CD8-positive, alpha-beta memory T cell (primary cell): ENCODE measurements around the gene HLCS. TPM values are rescaled to one million over a fixed set of nuclear protein-coding genes. Genes with fewer than 3 reads are reported as not detected.

Experiments used
- CTCF ChIA-PET: fragments of 350-600 bp; sonication (Branson Sonifier 250); formaldehyde crosslinking; loops from one replicate; lab custom pipeline; 2021; ENCODE audit warnings: antibody characterized with exemption; lab: Charles Lee
- POLR2A ChIA-PET: fragments of 350-600 bp; sonication (Branson Sonifier 250); formaldehyde crosslinking; loops from one replicate; lab custom pipeline; 2021; ENCODE audit warnings: antibody characterized with exemption; lab: Charles Lee
- DNase-seq, 5 donors: peaks; one replicate each; pipeline versions ENCODE4 v3.0.0 to v3.0.0-alpha.2; 2020 to 2022; ENCODE audit warnings: mixed read lengths in 1 of 5
- H3K27ac ChIP-seq: one replicate; pipeline ENCODE4 v1.7.0; 2013; ENCODE audit warnings: low read depth, mild to moderate bottlenecking, low read length, moderate library complexity
- H3K27me3 ChIP-seq: 2 replicates; pipeline ENCODE4 v1.7.0; 2013; ENCODE audit warnings: low read length, mild to moderate bottlenecking; ENCODE audit not compliant: insufficient read depth, poor library complexity, severe bottlenecking
- H3K36me3 ChIP-seq: 2 replicates; pipeline ENCODE4 v1.7.0; 2013; ENCODE audit warnings: mild to moderate bottlenecking, low read length, moderate library complexity; ENCODE audit not compliant: insufficient read depth
- H3K4me1 ChIP-seq: 2 replicates; pipeline ENCODE4 v1.7.0; 2013; ENCODE audit warnings: mild to moderate bottlenecking, low read length, moderate library complexity; ENCODE audit not compliant: insufficient read depth
- H3K4me3 ChIP-seq: 2 replicates; pipeline ENCODE4 v1.7.0; 2013; ENCODE audit warnings: mild to moderate bottlenecking, low read length
- H3K9me3 ChIP-seq: 2 replicates; pipeline ENCODE4 v1.7.0; 2013; ENCODE audit warnings: mild to moderate bottlenecking, low read length
- H3K27ac Mint-ChIP-seq, 8 donors: one replicate each; pipeline ENCODE4 v1.8.0; 2020 to 2021; ENCODE audit warnings: mixed read lengths in 8 of 8, mild to moderate bottlenecking in 6 of 8, inconsistent platforms in 3 of 8, moderate library complexity in 3 of 8
- H3K27me3 Mint-ChIP-seq, 2 donors: one replicate each; pipeline ENCODE4 v1.8.0; 2020 to 2021; ENCODE audit warnings: mixed read lengths in 2 of 2, mild to moderate bottlenecking in 1 of 2, moderate library complexity in 1 of 2
- H3K36me3 Mint-ChIP-seq, 3 donors: one replicate each; pipeline ENCODE4 v1.8.0; 2020 to 2021; ENCODE audit warnings: mixed read lengths in 3 of 3, inconsistent platforms in 1 of 3, mild to moderate bottlenecking in 1 of 3
- H3K4me1 Mint-ChIP-seq, 3 donors: one replicate each; pipeline ENCODE4 v1.8.0; 2020 to 2021; ENCODE audit warnings: mixed read lengths in 3 of 3, inconsistent platforms in 1 of 3, mild to moderate bottlenecking in 1 of 3
- H3K4me3 Mint-ChIP-seq, 7 donors: one replicate each; pipeline ENCODE4 v1.8.0; 2020 to 2021; ENCODE audit warnings: mixed read lengths in 7 of 7, mild to moderate bottlenecking in 6 of 7, moderate library complexity in 4 of 7, inconsistent platforms in 2 of 7
- H3K9me3 Mint-ChIP-seq, 5 donors: one replicate each; pipeline ENCODE4 v1.8.0; 2020 to 2022; ENCODE audit warnings: mixed read lengths in 5 of 5, mild to moderate bottlenecking in 3 of 5, moderate library complexity in 2 of 5, inconsistent platforms in 1 of 5
- polyA plus RNA-seq: library from polyadenylated mRNA; unstranded; fragments of 300-500 nt; fragmentation: Illumina TruSeq; gene quantifications from one replicate; pipeline ENCODE4 v1.2.3, GENCODE V29; 2021
- total RNA-seq, 2 experiments: library from RNA; stranded (reverse); gene quantifications; one replicate each; pipeline ENCODE4 v1.2.3, GENCODE V29; 2021

The HLCS gene
- total and polyA plus RNA-seq, 3 experiments from 2014 or later: 12.7 to 14.7 (median 13.4) TPM

GRCh38 chr21:36909423-36909822, 57.0 kb downstream of the HLCS start:
- peaks cover 2 to 9% (median 8%) of the 10 kb centered on the region in 3 donors for H3K4me1 Mint-ChIP-seq
- H3K27ac Mint-ChIP-seq: no peak overlapping the region
- Histone ChIP-seq H3K27me3 (no peaks in the 10 kb centered on the region), H3K36me3 (no peaks in the 10 kb centered on the region), H3K9me3 (no peaks in the 10 kb centered on the region), H3K4me3 (no peak overlapping the region), H3K27ac (no peak overlapping the region), H3K4me1 (no peaks in the 10 kb centered on the region)
- H3K4me3 Mint-ChIP-seq: no peak overlapping the region
- CTCF ChIA-PET: no interaction called here
- no peaks in the 10 kb centered on the region for H3K9me3 Mint-ChIP-seq
- no peak for DNase-seq
- POLR2A ChIA-PET: no interaction called here
- H3K27me3 Mint-ChIP-seq: peaks cover 0 to 3% of the 10 kb centered on the region in 2 donors
- peaks cover 0 to 8% (median 3%) of the 10 kb centered on the region in 3 donors for H3K36me3 Mint-ChIP-seq

GRCh38 chr21:36908260-36908908, 58.1 kb downstream of the HLCS start:
- H3K4me1 Mint-ChIP-seq: peaks cover 1 to 9% (median 8%) of the 10 kb centered on the region in 3 donors
- peaks cover 0 to 8% (median 1%) of the 10 kb centered on the region in 3 donors for H3K36me3 Mint-ChIP-seq
- no peaks in the 10 kb centered on the region for H3K27me3 ChIP-seq
- no peaks in the 10 kb centered on the region for H3K27me3 Mint-ChIP-seq
- ChIA-PET POLR2A (no interaction called here), CTCF (no interaction called here)
- no peak overlapping the region for H3K27ac Mint-ChIP-seq
- no peaks in the 10 kb centered on the region for H3K9me3 Mint-ChIP-seq
- H3K4me1 ChIP-seq: no peaks in the 10 kb centered on the region
- H3K4me3 Mint-ChIP-seq: no peak overlapping the region
- no peak for DNase-seq
- H3K27ac ChIP-seq: no peak overlapping the region
- no peak overlapping the region for H3K4me3 ChIP-seq
- H3K9me3 ChIP-seq: no peaks in the 10 kb centered on the region
- no peaks in the 10 kb centered on the region for H3K36me3 ChIP-seq

DNA sequence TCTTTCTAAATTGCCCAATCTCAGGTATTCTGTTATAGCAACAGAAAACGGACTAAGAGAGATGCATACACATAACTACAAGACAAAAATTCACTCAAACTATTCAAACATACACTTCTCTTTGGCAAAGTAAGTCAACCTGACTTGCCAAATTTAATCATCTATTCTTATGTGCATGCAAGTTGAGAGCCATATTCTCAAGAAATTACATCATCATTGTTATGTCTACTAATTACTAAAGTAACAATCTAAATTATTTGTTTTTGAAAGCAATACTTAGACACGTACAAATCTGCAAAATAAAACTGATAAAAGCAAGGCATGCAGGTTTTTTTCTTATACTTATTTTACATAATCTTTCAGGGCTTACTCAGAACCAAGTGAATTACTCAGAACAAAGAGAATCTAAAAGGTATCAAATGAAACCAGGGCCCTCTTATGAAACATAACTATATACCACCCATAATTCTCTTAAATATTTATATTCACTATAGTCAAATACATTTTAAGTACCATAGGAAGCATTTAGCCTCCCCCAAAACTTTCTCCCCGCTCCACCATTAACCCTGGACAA, 62.3 kb downstream of the HLCS start:
- no peak overlapping the region for H3K27ac ChIP-seq
- Mint-ChIP-seq H3K27me3 (no peaks in the 10 kb centered on the region), H3K27ac (no peak overlapping the region), H3K4me1 (peaks cover 0 to 4% (median 3%) of the 10 kb centered on the region in 3 donors), H3K4me3 (no peak overlapping the region), H3K36me3 (peaks cover 5 to 20% (median 14%) of the 10 kb centered on the region in 3 donors), H3K9me3 (no peaks in the 10 kb centered on the region)
- ChIA-PET POLR2A (no interaction called here), CTCF (no interaction called here)
- no peaks in the 10 kb centered on the region for H3K9me3 ChIP-seq
- H3K36me3 ChIP-seq: no peaks in the 10 kb centered on the region
- no peaks in the 10 kb centered on the region for H3K4me1 ChIP-seq
- no peaks in the 10 kb centered on the region for H3K27me3 ChIP-seq
- no peak for DNase-seq
- no peak overlapping the region for H3K4me3 ChIP-seq

- POLR2A ChIA-PET: no interaction called here
- H3K4me3 ChIP-seq: no peak overlapping the region
- H3K27ac ChIP-seq: no peak overlapping the region
- no peaks in the 10 kb centered on the region for H3K27me3 Mint-ChIP-seq
- peaks cover 0 to 3% (median 0%) of the 10 kb centered on the region in 3 donors for H3K4me1 Mint-ChIP-seq
- no peak for DNase-seq
- H3K36me3 Mint-ChIP-seq: peaks cover 5 to 23% (median 11%) of the 10 kb centered on the region in 3 donors
- no peaks in the 10 kb centered on the region for H3K9me3 Mint-ChIP-seq
- no peaks in the 10 kb centered on the region for H3K27me3 ChIP-seq
- no peak overlapping the region for H3K4me3 Mint-ChIP-seq
- H3K27ac Mint-ChIP-seq: no peak overlapping the region
- H3K4me1 ChIP-seq: no peaks in the 10 kb centered on the region
- no peaks in the 10 kb centered on the region for H3K9me3 ChIP-seq
- no peaks in the 10 kb centered on the region for H3K36me3 ChIP-seq
- CTCF ChIA-PET: no interaction called here
Measured at GRCh38 chr21:36902793-36903192, 63.7 kb downstream of the HLCS start.

DNA sequence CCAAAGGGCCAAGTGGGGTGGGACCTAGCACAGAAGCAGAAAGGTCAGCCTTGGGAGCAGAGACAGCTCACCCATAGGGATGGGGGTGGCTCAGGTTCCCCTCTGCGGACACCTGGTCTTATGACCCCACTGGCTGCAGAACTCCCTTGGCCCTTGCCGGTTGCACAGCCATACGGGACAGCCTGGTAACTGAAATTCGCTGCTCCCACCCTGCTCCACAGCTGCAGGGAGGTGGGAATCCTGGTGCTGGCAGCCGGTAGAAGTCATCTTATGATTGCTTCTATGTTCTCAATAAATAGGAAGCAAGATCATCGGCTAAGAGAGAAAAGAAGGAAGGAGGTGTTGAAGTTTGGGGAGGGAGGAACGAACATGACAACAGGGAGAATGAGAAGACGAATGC, 64.1 kb downstream of the HLCS start:
- H3K36me3 ChIP-seq: no peaks in the 10 kb centered on the region
- no peaks in the 10 kb centered on the region for H3K4me1 ChIP-seq
- Mint-ChIP-seq H3K9me3 (no peaks in the 10 kb centered on the region), H3K4me1 (peaks cover 0 to 3% (median 0%) of the 10 kb centered on the region in 3 donors), H3K27ac (no peak overlapping the region), H3K27me3 (no peaks in the 10 kb centered on the region), H3K4me3 (no peak overlapping the region), H3K36me3 (peaks cover 5 to 25% (median 15%) of the 10 kb centered on the region in 3 donors)
- no peaks in the 10 kb centered on the region for H3K9me3 ChIP-seq
- H3K4me3 ChIP-seq: no peak overlapping the region
- ChIA-PET POLR2A (no interaction called here), CTCF (no interaction called here)
- H3K27me3 ChIP-seq: no peaks in the 10 kb centered on the region
- H3K27ac ChIP-seq: no peak overlapping the region
- no peak for DNase-seq

GRCh38 chr21:36901575-36901974, 64.9 kb downstream of the HLCS start:
- POLR2A ChIA-PET: no interaction called here
- no peak overlapping the region for H3K4me3 Mint-ChIP-seq
- H3K4me3 ChIP-seq: no peak overlapping the region
- no peaks in the 10 kb centered on the region for H3K36me3 ChIP-seq
- no peak overlapping the region for H3K27ac ChIP-seq
- H3K4me1 ChIP-seq: no peaks in the 10 kb centered on the region
- H3K36me3 Mint-ChIP-seq: peaks cover 9 to 32% (median 18%) of the 10 kb centered on the region in 3 donors
- no peaks in the 10 kb centered on the region for H3K27me3 Mint-ChIP-seq
- peaks cover 0 to 3% (median 0%) of the 10 kb centered on the region in 3 donors for H3K4me1 Mint-ChIP-seq
- H3K27ac Mint-ChIP-seq: peak overlapping the region in 1 of 8 donors; percentile 30
- no peaks in the 10 kb centered on the region for H3K9me3 ChIP-seq
- CTCF ChIA-PET: no interaction called here
- DNase-seq: no peak
- no peaks in the 10 kb centered on the region for H3K9me3 Mint-ChIP-seq
- H3K27me3 ChIP-seq: no peaks in the 10 kb centered on the region

DNA sequence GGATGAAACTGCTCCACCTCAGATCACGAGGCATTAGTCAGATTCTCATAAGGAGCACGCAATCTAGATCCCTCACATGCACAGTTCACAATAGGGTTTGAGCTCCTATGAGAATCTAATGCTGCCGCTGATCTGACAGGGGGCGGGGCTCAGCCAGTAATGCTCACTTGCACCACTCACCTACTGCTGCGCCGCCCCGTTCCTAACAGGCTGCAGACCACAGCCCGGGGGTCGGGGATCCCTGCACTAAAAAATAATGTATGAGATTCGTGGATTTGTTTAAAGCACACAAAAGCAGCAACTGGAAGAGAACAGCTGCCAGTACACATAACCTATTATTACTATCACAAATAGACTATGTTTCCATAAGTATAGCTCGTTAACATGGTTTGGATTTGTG, 72.9 kb downstream of the HLCS start:
- ChIA-PET POLR2A (no interaction called here), CTCF (no interaction called here)
- peaks cover 3% of the 10 kb centered on the region for H3K36me3 ChIP-seq
- H3K27me3 Mint-ChIP-seq: no peaks in the 10 kb centered on the region
- no peaks in the 10 kb centered on the region for H3K27me3 ChIP-seq
- H3K9me3 Mint-ChIP-seq: no peaks in the 10 kb centered on the region
- no peak overlapping the region for H3K4me3 ChIP-seq
- no peaks in the 10 kb centered on the region for H3K4me1 ChIP-seq
- no peak overlapping the region for H3K27ac ChIP-seq
- H3K27ac Mint-ChIP-seq: peak overlapping the region in 1 of 8 donors; percentile 76
- no peak overlapping the region for H3K4me3 Mint-ChIP-seq
- no peak for DNase-seq
- H3K9me3 ChIP-seq: no peaks in the 10 kb centered on the region
- peaks cover 27 to 73% (median 32%) of the 10 kb centered on the region in 3 donors for H3K36me3 Mint-ChIP-seq
- no peaks in the 10 kb centered on the region for H3K4me1 Mint-ChIP-seq

DNA sequence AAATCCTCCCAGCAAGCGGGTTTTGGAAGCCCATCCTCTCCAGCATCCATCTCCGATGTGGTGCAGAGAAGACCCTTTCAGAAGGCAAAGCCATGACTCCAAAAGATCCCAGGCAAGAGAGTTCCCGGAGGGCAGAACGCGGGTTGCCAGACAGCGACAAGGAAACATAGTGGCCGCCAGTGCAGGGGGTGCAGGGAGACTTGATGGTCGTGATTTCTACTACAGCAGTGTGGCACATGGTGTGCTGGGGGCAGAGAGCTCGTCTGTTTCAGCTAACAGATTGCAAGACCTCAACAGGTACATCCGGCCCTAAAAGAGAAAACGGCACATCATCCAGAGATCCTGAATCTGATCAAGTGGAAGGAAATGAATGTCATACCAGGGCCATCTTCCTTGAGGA, 74.3 kb downstream of the HLCS start:
- Mint-ChIP-seq H3K4me1 (no peaks in the 10 kb centered on the region), H3K27me3 (no peaks in the 10 kb centered on the region), H3K9me3 (no peaks in the 10 kb centered on the region), H3K4me3 (no peak overlapping the region), H3K27ac (peak overlapping the region in 1 of 8 donors; percentile 52), H3K36me3 (peaks cover 21 to 67% (median 33%) of the 10 kb centered on the region in 3 donors)
- peaks cover 3% of the 10 kb centered on the region for H3K36me3 ChIP-seq
- no peaks in the 10 kb centered on the region for H3K27me3 ChIP-seq
- H3K27ac ChIP-seq: no peak overlapping the region
- no peak for DNase-seq
- POLR2A ChIA-PET: no interaction called here
- no peaks in the 10 kb centered on the region for H3K9me3 ChIP-seq
- H3K4me3 ChIP-seq: no peak overlapping the region
- no peaks in the 10 kb centered on the region for H3K4me1 ChIP-seq
- CTCF ChIA-PET: no interaction called here
